Endothelial cell (in vitro differentiated cells): ENCODE measurements around the gene EPB41L1. TPM values are rescaled to one million over a fixed set of nuclear protein-coding genes. Genes with fewer than 3 reads are reported as not detected.

Experiments
- DNase-seq: peaks from one replicate; pipeline ENCODE4 v3.0.0; 2021; ENCODE audit warnings: low spot score
- H3K27ac Mint-ChIP-seq: one replicate; pipeline ENCODE4 v1.8.0; 2021; ENCODE audit warnings: mixed read lengths, inconsistent platforms; ENCODE audit not compliant: unreplicated experiment
- H3K27me3 Mint-ChIP-seq: one replicate; pipeline ENCODE4 v1.8.0; 2021; ENCODE audit warnings: mild to moderate bottlenecking, moderate library complexity, mixed read lengths, inconsistent platforms; ENCODE audit not compliant: unreplicated experiment
- H3K36me3 Mint-ChIP-seq: one replicate; pipeline ENCODE4 v1.8.0; 2021; ENCODE audit warnings: mild to moderate bottlenecking, low read depth, mixed read lengths, inconsistent platforms; ENCODE audit not compliant: unreplicated experiment
- H3K4me1 Mint-ChIP-seq: one replicate; pipeline ENCODE4 v1.8.0; 2021; ENCODE audit warnings: mild to moderate bottlenecking, mixed read lengths, inconsistent platforms; ENCODE audit not compliant: unreplicated experiment
- H3K4me3 Mint-ChIP-seq: one replicate; pipeline ENCODE4 v1.8.0; 2021; ENCODE audit warnings: mild to moderate bottlenecking, mixed read lengths, inconsistent platforms; ENCODE audit not compliant: unreplicated experiment
- H3K9me3 Mint-ChIP-seq: one replicate; pipeline ENCODE4 v1.8.0; 2021; ENCODE audit warnings: mixed read lengths, inconsistent platforms; ENCODE audit not compliant: unreplicated experiment
- total RNA-seq: library from RNA; stranded (reverse); fragmentation: NEBNext Ultra II Directional; extraction: Animal tissue kit (Norgen Biotek cat#: 25700); gene quantifications from one replicate; pipeline ENCODE4 v1.2.1, GENCODE V29; 2021; ENCODE audit not compliant: unreplicated experiment
- TF ChIP-seq, protein P1 (sequence below): fragments of 200-600 bp; sonication (generic); IDR thresholded peaks from one replicate; pipeline ENCODE4 v1.5.0; 2021; ENCODE audit warnings: antibody characterized with exemption; ENCODE audit not compliant: unreplicated experiment

Gene EPB41L1
- total RNA-seq, 1 donor from 2014 or later = 19.3 TPM

DNA sequence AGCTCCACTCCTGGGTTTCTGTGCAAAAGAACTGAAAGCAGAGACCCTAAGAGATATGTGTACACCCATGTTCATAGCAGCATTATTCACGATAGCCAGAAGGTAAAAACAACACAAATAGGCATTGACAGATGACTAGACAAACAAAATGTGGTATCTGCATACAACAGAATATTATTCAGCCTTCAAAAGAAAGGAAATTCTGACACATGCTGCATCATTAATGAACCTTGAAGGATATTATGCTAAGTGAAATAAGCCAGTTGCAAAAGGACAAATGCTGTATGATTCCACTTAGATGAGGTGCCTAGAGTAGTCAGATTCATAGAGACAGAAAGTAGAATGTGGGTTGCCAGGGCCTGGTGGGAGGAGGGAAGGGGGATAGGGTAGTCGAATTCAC is 99.5 kb downstream of the EPB41L1 start:
- no peak overlapping the region for H3K27ac Mint-ChIP-seq
- no peaks in the 10 kb centered on the region for H3K27me3 Mint-ChIP-seq
- no peak overlapping the region for H3K4me3 Mint-ChIP-seq
- DNase-seq = no peak
- H3K4me1 Mint-ChIP-seq = peaks cover 12% of the 10 kb centered on the region
- peaks cover 10% of the 10 kb centered on the region for H3K36me3 Mint-ChIP-seq
- H3K9me3 Mint-ChIP-seq = no peaks in the 10 kb centered on the region
- TF ChIP-seq, protein P1, sequence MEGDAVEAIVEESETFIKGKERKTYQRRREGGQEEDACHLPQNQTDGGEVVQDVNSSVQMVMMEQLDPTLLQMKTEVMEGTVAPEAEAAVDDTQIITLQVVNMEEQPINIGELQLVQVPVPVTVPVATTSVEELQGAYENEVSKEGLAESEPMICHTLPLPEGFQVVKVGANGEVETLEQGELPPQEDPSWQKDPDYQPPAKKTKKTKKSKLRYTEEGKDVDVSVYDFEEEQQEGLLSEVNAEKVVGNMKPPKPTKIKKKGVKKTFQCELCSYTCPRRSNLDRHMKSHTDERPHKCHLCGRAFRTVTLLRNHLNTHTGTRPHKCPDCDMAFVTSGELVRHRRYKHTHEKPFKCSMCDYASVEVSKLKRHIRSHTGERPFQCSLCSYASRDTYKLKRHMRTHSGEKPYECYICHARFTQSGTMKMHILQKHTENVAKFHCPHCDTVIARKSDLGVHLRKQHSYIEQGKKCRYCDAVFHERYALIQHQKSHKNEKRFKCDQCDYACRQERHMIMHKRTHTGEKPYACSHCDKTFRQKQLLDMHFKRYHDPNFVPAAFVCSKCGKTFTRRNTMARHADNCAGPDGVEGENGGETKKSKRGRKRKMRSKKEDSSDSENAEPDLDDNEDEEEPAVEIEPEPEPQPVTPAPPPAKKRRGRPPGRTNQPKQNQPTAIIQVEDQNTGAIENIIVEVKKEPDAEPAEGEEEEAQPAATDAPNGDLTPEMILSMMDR = no peak

DNA sequence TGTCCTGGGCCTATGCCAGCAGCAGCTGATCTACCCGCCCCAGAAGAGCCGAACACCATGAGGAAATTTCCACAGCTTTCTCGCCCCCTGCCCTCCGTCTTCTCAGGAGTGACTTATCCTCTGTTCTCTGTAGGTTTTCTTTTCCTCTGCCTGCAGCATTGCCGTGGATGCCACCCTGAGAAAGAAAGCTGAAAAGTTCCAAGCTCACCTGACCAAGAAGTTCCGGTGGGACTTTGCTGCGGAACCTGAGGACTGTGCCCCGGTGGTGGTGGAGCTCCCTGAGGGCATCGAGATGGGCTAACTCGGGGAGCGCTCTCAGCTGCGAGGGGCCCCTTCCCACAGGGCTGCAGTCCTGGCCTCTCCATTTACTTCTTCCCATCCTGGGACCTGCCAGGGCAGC is 100.9 kb downstream of the EPB41L1 start:
- no peak for DNase-seq
- H3K9me3 Mint-ChIP-seq = no peaks in the 10 kb centered on the region
- no peak overlapping the region for H3K4me3 Mint-ChIP-seq
- H3K36me3 Mint-ChIP-seq = peaks cover 10% of the 10 kb centered on the region
- TF ChIP-seq, protein P1 = no peak
- H3K4me1 Mint-ChIP-seq = peaks cover 10% of the 10 kb centered on the region
- no peak overlapping the region for H3K27ac Mint-ChIP-seq
- no peaks in the 10 kb centered on the region for H3K27me3 Mint-ChIP-seq

DNA sequence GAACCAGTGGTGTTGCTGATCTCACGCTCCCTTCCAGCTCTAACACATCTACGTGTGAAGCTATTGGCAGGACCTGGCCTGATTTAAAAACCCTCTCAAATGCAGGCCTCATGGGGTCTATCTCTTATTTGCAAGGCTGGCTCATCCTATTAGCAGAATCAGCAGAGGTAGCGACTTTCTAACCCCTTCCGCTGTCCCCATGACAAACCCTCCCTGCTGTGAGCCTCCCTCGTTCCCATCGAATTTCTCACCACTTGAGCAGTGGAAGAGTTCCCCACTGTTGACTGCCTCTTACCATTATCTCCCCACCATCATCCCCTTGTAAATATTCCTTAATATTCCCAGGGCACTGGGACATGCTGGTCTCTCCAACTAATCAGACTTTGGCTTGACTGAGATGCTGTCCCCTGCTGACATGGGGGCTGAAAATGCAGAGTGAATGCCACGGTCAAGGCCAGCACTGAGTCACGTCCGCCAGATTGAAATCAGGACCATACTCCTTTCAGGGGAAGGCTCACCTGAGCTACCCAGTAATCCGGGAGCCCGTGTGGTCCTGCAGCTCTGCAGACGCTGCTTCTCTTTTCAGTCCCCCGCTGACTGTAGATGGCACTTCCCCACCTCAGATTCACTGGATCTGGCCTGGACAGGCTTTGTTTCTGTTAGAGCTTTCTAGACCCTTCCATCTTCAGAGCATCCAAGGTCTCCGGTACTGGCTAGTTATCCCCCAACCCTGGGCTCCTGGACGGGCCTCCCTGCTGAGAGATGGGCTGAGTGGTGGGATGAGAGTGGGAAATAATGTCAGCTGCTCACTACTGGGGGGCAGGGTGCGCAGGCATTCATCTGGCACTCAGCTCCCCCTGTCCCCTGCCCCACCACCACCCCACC is 104.9 kb downstream of the EPB41L1 start:
- TF ChIP-seq, protein P1 = no peak
- peaks cover 4% of the 10 kb centered on the region for H3K36me3 Mint-ChIP-seq
- no peak overlapping the region for H3K27ac Mint-ChIP-seq
- peaks cover 5% of the 10 kb centered on the region for H3K27me3 Mint-ChIP-seq
- H3K9me3 Mint-ChIP-seq = no peaks in the 10 kb centered on the region
- no peak overlapping the region for H3K4me3 Mint-ChIP-seq
- no peak for DNase-seq
- H3K4me1 Mint-ChIP-seq = no peaks in the 10 kb centered on the region

DNA sequence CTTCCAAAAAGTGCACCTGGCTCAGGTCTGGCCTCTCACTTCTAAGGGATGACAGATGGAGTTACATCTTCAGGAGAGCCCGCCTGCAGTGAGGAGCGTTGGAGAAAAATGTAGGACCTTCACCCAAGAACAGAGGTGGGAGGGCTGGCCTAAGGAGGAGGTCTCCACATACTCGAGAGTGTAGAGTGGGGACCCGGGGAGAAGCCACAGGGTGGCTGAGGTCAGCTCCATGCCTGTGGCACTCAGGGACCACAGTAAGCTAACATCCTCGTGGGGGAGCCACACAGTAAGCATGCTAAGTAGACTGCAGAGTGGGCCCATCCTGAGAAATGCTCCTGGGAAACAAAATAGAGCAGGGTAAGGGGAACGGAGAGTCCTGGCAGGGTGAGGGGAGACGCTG is 105.8 kb downstream of the EPB41L1 start:
- no peak for DNase-seq
- H3K36me3 Mint-ChIP-seq = no peaks in the 10 kb centered on the region
- TF ChIP-seq, protein P1 = no peak
- no peak overlapping the region for H3K4me3 Mint-ChIP-seq
- no peak overlapping the region for H3K27ac Mint-ChIP-seq
- H3K27me3 Mint-ChIP-seq = peaks cover 5% of the 10 kb centered on the region
- no peaks in the 10 kb centered on the region for H3K4me1 Mint-ChIP-seq
- no peaks in the 10 kb centered on the region for H3K9me3 Mint-ChIP-seq

DNA sequence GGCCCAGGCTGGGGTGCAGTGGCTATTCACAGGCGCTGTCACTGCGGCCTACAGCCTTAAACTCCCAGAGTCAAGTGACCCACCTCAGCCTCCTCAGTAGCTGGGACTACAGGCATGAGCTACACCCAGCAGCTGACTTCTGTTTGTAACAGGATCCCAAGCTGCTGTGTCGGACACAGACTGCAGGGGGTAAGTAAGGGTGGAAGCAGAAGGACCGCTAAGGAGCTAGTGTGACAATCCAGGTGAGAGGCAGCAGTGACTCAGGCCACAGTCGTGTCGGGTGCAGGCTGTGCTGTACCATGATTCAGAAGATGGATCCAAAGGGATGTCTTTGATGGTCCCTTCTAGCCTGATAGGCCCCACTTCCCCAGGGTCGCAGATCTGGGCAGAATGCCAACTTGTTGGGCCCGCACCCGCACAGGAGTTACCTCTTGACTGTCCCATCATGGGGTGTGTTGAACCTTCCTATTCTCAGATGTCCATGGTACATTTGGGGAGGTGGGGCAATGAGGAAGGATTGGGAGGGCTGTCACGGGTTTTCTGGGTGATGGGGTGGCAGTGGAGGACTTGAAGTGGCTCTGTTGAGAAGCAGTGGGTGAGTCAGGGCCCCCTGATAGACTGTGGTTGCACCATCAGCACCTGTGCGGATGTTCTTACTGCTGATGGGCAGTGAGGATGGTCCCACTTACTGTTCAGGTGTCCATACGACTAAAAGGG is 107.0 kb downstream of the EPB41L1 start:
- Mint-ChIP-seq H3K27ac (no peak overlapping the region), H3K9me3 (no peaks in the 10 kb centered on the region), H3K4me1 (no peaks in the 10 kb centered on the region), H3K4me3 (no peak overlapping the region), H3K27me3 (peaks cover 5% of the 10 kb centered on the region), H3K36me3 (no peaks in the 10 kb centered on the region)
- TF ChIP-seq, protein P1 = no peak
- DNase-seq = no peak
